OCI-LY7 (cell line): ENCODE data around the gene CD163.

Source experiments
- CTCF ChIP-seq: fragments of 200-600 bp; sonication (generic); conservative IDR thresholded peaks from 2 replicates; pipeline ENCODE4 v1.5.1; 2014; ENCODE audit warnings: mild to moderate bottlenecking, antibody characterized with exemption, low read length, moderate library complexity, mixed read lengths
- EZH2phosphoT487 ChIP-seq: fragments of 200-600 bp; sonication (generic); IDR thresholded peaks from 2 replicates; pipeline ENCODE4 v1.6.1; 2018; ENCODE audit warnings: low read depth, borderline replicate concordance, mild to moderate bottlenecking, mixed run types, antibody characterized with exemption, low read length, moderate library complexity, mixed read lengths

- no peak for TF ChIP-seq CTCF
- TF ChIP-seq EZH2phosphoT487: no peak
Observed at GRCh38 chr12:7501031-7501588, 2.5 kb downstream of the CD163 start.
